ENCODE measurements around the gene NFX1. TPM values are rescaled to one million over a fixed set of nuclear protein-coding genes. Genes with fewer than 3 reads are reported as not detected.

Gene NFX1
- total RNA-seq, 1 donor from 2014 or later: 34.8 TPM

GRCh38 chr9:33267151-33267767, 23.1 kb upstream of the NFX1 start:
- DNase-seq (ENCODE audit: low read depth): no peak

GRCh38 chr9:33270146-33270545, 20.2 kb upstream of the NFX1 start:
- DNase-seq (ENCODE audit: low read depth): no peak

GRCh38 chr9:33272061-33272460, 18.3 kb upstream of the NFX1 start:
- peak; percentile 90 for DNase-seq (ENCODE audit: low read depth)

- DNase-seq (ENCODE audit: low read depth): peak; percentile 59
Observed at GRCh38 chr9:33273266-33273971, 16.9 kb upstream of the NFX1 start.

GRCh38 chr9:33273972-33274328, 16.4 kb upstream of the NFX1 start:
- peak; percentile 41 for DNase-seq (ENCODE audit: low read depth)

- peak; percentile 10 for DNase-seq (ENCODE audit: low read depth)
Observed at GRCh38 chr9:33277484-33277883, 12.8 kb upstream of the NFX1 start.

- DNase-seq (ENCODE audit: low read depth): no peak
Observed at GRCh38 chr9:33285502-33285901, 4.8 kb upstream of the NFX1 start.

GRCh38 chr9:33287087-33287490, 3.2 kb upstream of the NFX1 start:
- peak; percentile 71 for DNase-seq (ENCODE audit: low read depth)

GRCh38 chr9:33288235-33288634, 2.1 kb upstream of the NFX1 start:
- DNase-seq (ENCODE audit: low read depth): no peak

- DNase-seq (ENCODE audit: low read depth): no peak
Observed at GRCh38 chr9:33288828-33289483, 1.4 kb upstream of the NFX1 start.

GRCh38 chr9:33289496-33289895, 820 bp upstream of the NFX1 start:
- peak; percentile 15 for DNase-seq (ENCODE audit: low read depth)

- DNase-seq (ENCODE audit: low read depth): no peak
Observed at GRCh38 chr9:33289936-33290246, 425 bp upstream of the NFX1 start.

GRCh38 chr9:33291031-33291397, 698 bp downstream of the NFX1 start:
- DNase-seq (ENCODE audit: low read depth): no peak

GRCh38 chr9:33291901-33292300, 1.6 kb downstream of the NFX1 start:
- DNase-seq (ENCODE audit: low read depth): no peak

- DNase-seq (ENCODE audit: low read depth): no peak
Observed at GRCh38 chr9:33293782-33294181, 3.5 kb downstream of the NFX1 start.

GRCh38 chr9:33294670-33295432, 4.5 kb downstream of the NFX1 start:
- DNase-seq (ENCODE audit: low read depth): no peak

GRCh38 chr9:33295571-33295970, 5.3 kb downstream of the NFX1 start:
- DNase-seq (ENCODE audit: low read depth): no peak

- DNase-seq (ENCODE audit: low read depth): peak; percentile 7
Observed at GRCh38 chr9:33297432-33297831, 7.1 kb downstream of the NFX1 start.

- DNase-seq (ENCODE audit: low read depth): peak; percentile 15
Observed at GRCh38 chr9:33300546-33300945, 10.2 kb downstream of the NFX1 start.

- no peak for DNase-seq (ENCODE audit: low read depth)
Observed at GRCh38 chr9:33304362-33304761, 14.0 kb downstream of the NFX1 start.

- DNase-seq (ENCODE audit: low read depth): no peak
Observed at GRCh38 chr9:33306037-33306436, 15.7 kb downstream of the NFX1 start.

GRCh38 chr9:33307067-33307466, 16.8 kb downstream of the NFX1 start:
- peak; percentile 22 for DNase-seq (ENCODE audit: low read depth)

- no peak for DNase-seq (ENCODE audit: low read depth)
Observed at GRCh38 chr9:33309903-33310302, 19.6 kb downstream of the NFX1 start.

Data from renal cortical epithelial cell (primary cell).